Nephron progenitor cell (in vitro differentiated cells): ENCODE data around the gene NAALADL1.

Experiments used
- DNase-seq: peaks from one replicate; pipeline ENCODE4 v3.0.0; 2021
- H3K27ac Mint-ChIP-seq: 2 replicates; pipeline ENCODE4 v1.8.0; 2021; ENCODE audit warnings: mild to moderate bottlenecking, moderate library complexity, mixed read lengths
- H3K27me3 Mint-ChIP-seq: 2 replicates; pipeline ENCODE4 v1.8.0; 2021; ENCODE audit warnings: mild to moderate bottlenecking, low read depth, mixed read lengths; ENCODE audit not compliant: poor library complexity
- H3K36me3 Mint-ChIP-seq: 2 replicates; pipeline ENCODE4 v1.8.0; 2021; ENCODE audit warnings: low read depth, mixed read lengths
- H3K4me1 Mint-ChIP-seq: 2 replicates; pipeline ENCODE4 v1.8.0; 2021; ENCODE audit warnings: mixed read lengths
- H3K4me3 Mint-ChIP-seq: 2 replicates; pipeline ENCODE4 v1.8.0; 2021; ENCODE audit warnings: mild to moderate bottlenecking, moderate library complexity, mixed read lengths
- H3K9me3 Mint-ChIP-seq: 2 replicates; pipeline ENCODE4 v1.8.0; 2021; ENCODE audit warnings: mild to moderate bottlenecking, moderate library complexity, mixed read lengths
- CTCF ChIP-seq: fragments of 200-600 bp; sonication (generic); IDR thresholded peaks from 2 replicates; pipeline ENCODE4 v1.5.0; 2021; ENCODE audit warnings: antibody characterized with exemption

The NAALADL1 gene

GRCh38 chr11:65053827-65054508, 4.4 kb downstream of the NAALADL1 start:
- TF ChIP-seq CTCF, result no peak
- Mint-ChIP-seq H3K4me3 (no peak overlapping the region), H3K36me3 (no peaks in the 10 kb centered on the region), H3K27me3 (peaks cover 37% of the 10 kb centered on the region), H3K4me1 (no peaks in the 10 kb centered on the region), H3K9me3 (no peaks in the 10 kb centered on the region), H3K27ac (no peak overlapping the region)
- no peak for DNase-seq

GRCh38 chr11:65051398-65051858, 6.9 kb downstream of the NAALADL1 start:
- TF ChIP-seq CTCF, result no peak
- H3K4me3 Mint-ChIP-seq, result no peak overlapping the region
- peaks cover 37% of the 10 kb centered on the region for H3K27me3 Mint-ChIP-seq
- H3K9me3 Mint-ChIP-seq, result no peaks in the 10 kb centered on the region
- H3K27ac Mint-ChIP-seq, result no peak overlapping the region
- DNase-seq, result no peak
- H3K36me3 Mint-ChIP-seq, result no peaks in the 10 kb centered on the region
- H3K4me1 Mint-ChIP-seq, result peaks cover 5% of the 10 kb centered on the region

GRCh38 chr11:65047581-65048422, 10.6 kb downstream of the NAALADL1 start:
- H3K27ac Mint-ChIP-seq, result no peak overlapping the region
- peaks cover 12% of the 10 kb centered on the region for H3K36me3 Mint-ChIP-seq

GRCh38 chr11:65045728-65046127, 12.6 kb downstream of the NAALADL1 start:
- no peak for DNase-seq
- H3K27ac Mint-ChIP-seq, result no peak overlapping the region
- peaks cover 12% of the 10 kb centered on the region for H3K36me3 Mint-ChIP-seq
- TF ChIP-seq CTCF, result no peak
- H3K4me1 Mint-ChIP-seq, result peaks cover 26% of the 10 kb centered on the region
- H3K4me3 Mint-ChIP-seq, result no peak overlapping the region
- H3K27me3 Mint-ChIP-seq, result peaks cover 4% of the 10 kb centered on the region
- no peaks in the 10 kb centered on the region for H3K9me3 Mint-ChIP-seq

More at GRCh38 chr11:65047581-65048422, 10.6 kb downstream of the NAALADL1 start:
- H3K4me3 Mint-ChIP-seq, result no peak overlapping the region
- peaks cover 9% of the 10 kb centered on the region for H3K27me3 Mint-ChIP-seq
- no peak for DNase-seq
- peaks cover 14% of the 10 kb centered on the region for H3K4me1 Mint-ChIP-seq
- no peak for TF ChIP-seq CTCF
- H3K9me3 Mint-ChIP-seq, result no peaks in the 10 kb centered on the region

GRCh38 chr11:65045061-65045460, 13.3 kb downstream of the NAALADL1 start:
- Mint-ChIP-seq H3K27me3 (peaks cover 4% of the 10 kb centered on the region), H3K36me3 (peaks cover 12% of the 10 kb centered on the region), H3K4me3 (no peak overlapping the region), H3K9me3 (no peaks in the 10 kb centered on the region), H3K4me1 (peaks cover 26% of the 10 kb centered on the region), H3K27ac (no peak overlapping the region)
- TF ChIP-seq CTCF, result no peak
- no peak for DNase-seq
